Measurements from ENCODE around the gene ADAMTS19.
"Not testable (repeated sequence)": the region's sequence is repeated elsewhere in the genome, so short reads cannot be mapped to it uniquely, and the experiment has no call there.

Gene ADAMTS19

DNA sequence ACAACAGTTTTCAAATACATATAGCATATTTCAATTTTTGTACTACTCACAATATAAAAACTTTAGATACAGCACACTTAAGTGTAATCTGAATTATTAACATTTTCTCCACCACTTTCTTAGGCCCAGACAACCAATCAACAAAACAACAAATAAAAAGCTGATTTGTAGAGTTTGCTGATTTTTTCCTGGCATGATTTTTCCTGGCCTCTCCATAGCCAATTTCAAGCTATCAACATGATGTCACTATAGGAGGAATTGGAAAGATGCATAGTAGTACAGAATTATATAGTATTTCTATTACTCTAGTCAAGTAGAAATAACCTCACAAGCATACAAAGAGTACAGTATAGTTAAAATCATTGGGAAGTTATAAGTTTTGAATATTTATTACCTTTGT lies 35.1 kb upstream of the ADAMTS19 start:
- H3K27ac ChIP-seq, result no peak overlapping the region
- TF ChIP-seq, protein P1, sequence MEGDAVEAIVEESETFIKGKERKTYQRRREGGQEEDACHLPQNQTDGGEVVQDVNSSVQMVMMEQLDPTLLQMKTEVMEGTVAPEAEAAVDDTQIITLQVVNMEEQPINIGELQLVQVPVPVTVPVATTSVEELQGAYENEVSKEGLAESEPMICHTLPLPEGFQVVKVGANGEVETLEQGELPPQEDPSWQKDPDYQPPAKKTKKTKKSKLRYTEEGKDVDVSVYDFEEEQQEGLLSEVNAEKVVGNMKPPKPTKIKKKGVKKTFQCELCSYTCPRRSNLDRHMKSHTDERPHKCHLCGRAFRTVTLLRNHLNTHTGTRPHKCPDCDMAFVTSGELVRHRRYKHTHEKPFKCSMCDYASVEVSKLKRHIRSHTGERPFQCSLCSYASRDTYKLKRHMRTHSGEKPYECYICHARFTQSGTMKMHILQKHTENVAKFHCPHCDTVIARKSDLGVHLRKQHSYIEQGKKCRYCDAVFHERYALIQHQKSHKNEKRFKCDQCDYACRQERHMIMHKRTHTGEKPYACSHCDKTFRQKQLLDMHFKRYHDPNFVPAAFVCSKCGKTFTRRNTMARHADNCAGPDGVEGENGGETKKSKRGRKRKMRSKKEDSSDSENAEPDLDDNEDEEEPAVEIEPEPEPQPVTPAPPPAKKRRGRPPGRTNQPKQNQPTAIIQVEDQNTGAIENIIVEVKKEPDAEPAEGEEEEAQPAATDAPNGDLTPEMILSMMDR (IDR thresholded peaks at IDR 0.05; ENCODE audit: low read depth, low read length, missing control alignments), result no peak
- no peaks in the 10 kb centered on the region for H3K36me3 ChIP-seq (replicated peaks)
- DNase-seq, result no peak
- H3K4me3 ChIP-seq (ENCODE audit: low read depth, low read length), result no peak overlapping the region
- H3K27me3 ChIP-seq (replicated peaks), result no peaks in the 10 kb centered on the region
- in situ Hi-C loops (cut with HindIII; ENCODE audit: low pct_ligation_motif_present, low sequenced_read_pairs), result no loop called here

DNA sequence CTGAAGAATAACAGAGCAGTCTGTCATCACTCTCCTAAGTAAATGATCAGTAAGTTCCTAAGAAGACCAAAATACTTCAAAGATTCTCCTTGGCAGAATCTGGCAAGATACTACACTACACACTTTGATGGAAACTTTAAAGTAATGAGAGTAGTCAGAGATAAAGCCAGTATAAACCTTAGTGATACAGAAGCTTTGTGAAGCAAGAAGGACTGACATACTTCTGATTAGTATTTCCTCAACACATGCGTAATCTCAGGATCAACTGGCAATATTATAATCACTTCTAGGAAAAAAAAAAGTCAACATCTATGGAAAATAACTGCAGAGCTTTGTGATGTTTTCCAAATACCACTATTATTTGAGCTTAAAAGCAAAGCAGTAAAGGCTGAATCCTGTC lies 34.0 kb upstream of the ADAMTS19 start:
- H3K36me3 ChIP-seq (replicated peaks), result no peaks in the 10 kb centered on the region
- H3K27me3 ChIP-seq (replicated peaks), result no peaks in the 10 kb centered on the region
- H3K4me3 ChIP-seq (ENCODE audit: low read depth, low read length), result no peak overlapping the region
- in situ Hi-C loops (cut with HindIII; ENCODE audit: low pct_ligation_motif_present, low sequenced_read_pairs), result no loop called here
- TF ChIP-seq, protein P1 (IDR thresholded peaks at IDR 0.05; ENCODE audit: low read depth, low read length, missing control alignments), result no peak
- no peak overlapping the region for H3K27ac ChIP-seq
- DNase-seq, result no peak

DNA sequence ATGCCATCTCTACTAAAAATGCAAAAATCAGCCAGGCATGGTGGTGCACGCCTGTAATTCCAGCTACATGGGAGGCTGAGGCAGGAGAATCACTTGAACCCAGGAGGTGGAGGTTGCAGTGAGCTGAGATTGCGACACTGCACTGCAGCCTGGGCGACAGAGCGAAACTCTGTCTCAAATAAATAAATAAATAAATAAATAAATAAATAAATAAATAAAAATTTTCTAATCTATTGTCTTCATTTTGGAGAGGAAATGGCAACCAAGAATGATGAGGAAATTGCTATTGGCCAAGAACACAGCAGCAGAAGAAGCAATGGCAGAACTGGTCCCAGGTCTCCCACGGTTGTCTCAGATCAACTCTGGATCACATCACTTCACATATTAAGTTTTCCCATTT lies 31.5 kb upstream of the ADAMTS19 start:
- H3K27me3 ChIP-seq (replicated peaks); H3K4me3 ChIP-seq (ENCODE audit: low read depth, low read length); DNase-seq; in situ Hi-C loops (cut with HindIII; ENCODE audit: low pct_ligation_motif_present, low sequenced_read_pairs); H3K36me3 ChIP-seq (replicated peaks); H3K27ac ChIP-seq: not testable (repeated sequence)

DNA sequence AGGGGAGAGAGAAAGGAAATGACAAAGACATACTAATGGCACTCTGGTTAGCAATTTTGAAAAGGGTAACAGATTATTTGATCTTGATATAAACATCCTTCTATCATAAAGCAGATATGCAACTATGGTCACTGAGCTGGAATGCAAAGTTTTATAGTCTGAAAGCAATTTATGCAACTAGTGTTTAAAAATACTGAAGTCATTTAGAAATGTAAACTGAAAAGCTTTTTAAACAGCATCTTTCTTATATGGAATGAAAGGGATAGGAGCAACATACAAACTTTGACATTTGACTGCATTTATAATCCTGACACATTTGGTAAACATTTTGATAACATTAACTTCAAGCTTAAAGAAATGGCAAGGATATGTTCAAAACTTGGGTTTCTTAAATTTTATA lies 28.7 kb upstream of the ADAMTS19 start:
- TF ChIP-seq, protein P1 (IDR thresholded peaks at IDR 0.05; ENCODE audit: low read depth, low read length, missing control alignments), result no peak
- no peak overlapping the region for H3K27ac ChIP-seq
- no peaks in the 10 kb centered on the region for H3K27me3 ChIP-seq (replicated peaks)
- no peaks in the 10 kb centered on the region for H3K36me3 ChIP-seq (replicated peaks)
- in situ Hi-C loops (cut with HindIII; ENCODE audit: low pct_ligation_motif_present, low sequenced_read_pairs), result no loop called here
- DNase-seq, result no peak
- no peak overlapping the region for H3K4me3 ChIP-seq (ENCODE audit: low read depth, low read length)

DNA sequence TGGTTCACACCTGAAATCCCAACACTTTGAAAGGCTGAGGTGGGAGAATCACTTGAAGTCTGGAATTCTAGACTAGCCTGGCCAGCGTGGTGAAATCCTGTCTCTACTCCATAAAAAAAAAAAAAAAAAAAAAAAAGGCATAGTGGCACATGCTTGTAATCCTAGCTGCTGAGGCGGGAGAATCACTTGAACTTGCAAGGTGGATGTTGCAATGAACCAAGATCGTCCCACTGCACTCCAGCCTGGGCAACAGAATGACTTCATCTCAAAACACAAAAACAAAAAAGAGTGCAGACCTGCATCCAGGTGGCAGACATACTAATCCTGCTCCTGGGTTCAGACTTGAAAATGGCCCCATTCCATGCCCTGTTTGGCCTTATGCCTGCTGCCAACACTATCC lies 21.8 kb upstream of the ADAMTS19 start:
- in situ Hi-C loops (cut with HindIII; ENCODE audit: low pct_ligation_motif_present, low sequenced_read_pairs), result no loop called here
- TF ChIP-seq, protein P1 (IDR thresholded peaks at IDR 0.05; ENCODE audit: low read depth, low read length, missing control alignments), result no peak

DNA sequence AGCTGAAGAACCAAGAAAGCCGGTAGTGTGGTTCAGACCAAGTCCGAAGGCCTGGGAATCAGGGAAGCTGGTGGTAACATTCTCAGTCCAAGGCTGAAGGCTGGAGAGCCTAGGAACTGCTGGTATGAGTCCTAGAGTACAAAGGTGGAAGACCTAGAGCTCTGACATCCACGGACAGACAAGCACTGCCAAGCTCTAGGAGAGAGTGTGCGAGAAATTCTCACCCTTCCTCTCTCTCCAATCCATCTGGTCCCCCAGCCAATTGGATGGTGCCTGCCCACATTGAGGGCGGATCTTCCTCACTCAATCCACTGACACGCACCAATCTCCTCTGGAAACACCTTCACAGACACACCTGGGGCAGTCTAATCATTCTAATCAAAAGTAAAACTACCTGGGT lies 19.7 kb upstream of the ADAMTS19 start:
- no peaks in the 10 kb centered on the region for H3K27me3 ChIP-seq (replicated peaks)
- H3K4me3 ChIP-seq (ENCODE audit: low read depth, low read length), result no peak overlapping the region
- TF ChIP-seq, protein P1 (IDR thresholded peaks at IDR 0.05; ENCODE audit: low read depth, low read length, missing control alignments), result no peak
- in situ Hi-C loops (cut with HindIII; ENCODE audit: low pct_ligation_motif_present, low sequenced_read_pairs), result no loop called here
- no peak for DNase-seq
- H3K36me3 ChIP-seq (replicated peaks), result no peaks in the 10 kb centered on the region
- no peak overlapping the region for H3K27ac ChIP-seq

More for the DNA sequence above, 21.8 kb upstream of the ADAMTS19 start:
- DNase-seq, result no peak
- Histone ChIP-seq H3K27me3 (replicated peaks) (no peaks in the 10 kb centered on the region), H3K4me3 (ENCODE audit: low read depth, low read length) (no peak overlapping the region), H3K36me3 (replicated peaks) (no peaks in the 10 kb centered on the region), H3K27ac (no peak overlapping the region)
